HK-2 (cell line): ENCODE data around the gene HLX.

Experiments
- DNase-seq: peaks from one replicate; pipeline ENCODE4 v3.0.0-alpha.2; 2018; ENCODE audit not compliant: unreplicated experiment

Gene HLX

DNA sequence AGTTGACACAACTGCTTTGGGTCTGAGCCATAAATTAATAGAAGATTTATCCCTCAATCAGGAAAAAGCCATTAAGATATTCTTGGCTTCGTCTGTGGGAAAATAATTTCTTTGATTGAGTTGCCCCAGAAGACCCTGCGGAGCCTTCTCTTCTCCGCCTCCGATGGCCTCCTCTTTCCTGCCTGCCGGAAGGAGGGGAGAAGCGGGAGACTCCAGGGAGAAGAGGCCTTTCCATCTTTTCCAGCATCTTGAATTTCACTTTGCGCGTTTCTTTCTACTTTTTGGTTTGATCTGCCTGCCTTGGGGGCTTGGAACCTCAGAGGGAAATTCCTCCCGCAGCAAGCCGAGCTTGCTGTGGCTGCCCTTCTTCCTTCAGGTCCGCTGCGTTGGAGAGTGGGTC, 16.8 kb downstream of the HLX start:
- no peak for DNase-seq

DNA sequence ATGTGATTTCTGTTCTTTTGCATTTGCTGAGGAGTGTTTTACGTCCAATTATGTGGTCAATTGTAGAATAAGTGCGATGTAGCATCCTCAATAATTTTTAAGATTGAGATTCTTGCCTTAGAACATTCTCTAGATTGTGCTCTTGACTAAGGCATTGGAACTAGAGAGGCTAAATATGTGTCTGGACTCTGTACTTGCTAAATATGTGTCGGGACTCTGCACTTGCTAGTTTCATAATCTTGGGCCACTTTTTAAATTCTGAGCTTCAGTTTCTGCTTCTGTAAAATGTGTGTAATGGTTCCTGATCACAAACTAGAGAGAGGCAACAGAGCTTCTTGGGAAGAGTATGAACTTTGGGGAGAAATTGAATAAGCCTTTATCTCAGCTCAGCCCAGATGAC, 21.6 kb downstream of the HLX start:
- no peak for DNase-seq

DNA sequence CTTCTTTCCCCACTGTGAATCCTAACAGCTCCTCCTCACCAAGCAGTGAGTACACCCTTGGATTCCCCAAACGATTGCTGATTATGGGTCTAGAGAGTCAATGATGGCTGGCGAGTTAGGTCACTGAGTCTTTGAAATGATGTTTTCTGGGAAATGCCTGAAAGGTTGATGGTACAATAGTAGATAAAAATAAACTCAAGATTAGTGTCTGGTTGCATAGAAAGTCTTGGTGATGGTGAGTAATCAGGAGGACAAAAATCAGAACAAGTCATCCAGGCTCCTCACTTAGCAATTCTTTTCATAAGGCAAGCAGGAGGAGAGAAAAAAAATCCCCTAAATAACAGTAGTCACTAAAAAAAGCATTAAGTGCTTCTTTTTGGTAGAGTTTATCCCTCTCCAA, 22.6 kb downstream of the HLX start:
- no peak for DNase-seq

DNA sequence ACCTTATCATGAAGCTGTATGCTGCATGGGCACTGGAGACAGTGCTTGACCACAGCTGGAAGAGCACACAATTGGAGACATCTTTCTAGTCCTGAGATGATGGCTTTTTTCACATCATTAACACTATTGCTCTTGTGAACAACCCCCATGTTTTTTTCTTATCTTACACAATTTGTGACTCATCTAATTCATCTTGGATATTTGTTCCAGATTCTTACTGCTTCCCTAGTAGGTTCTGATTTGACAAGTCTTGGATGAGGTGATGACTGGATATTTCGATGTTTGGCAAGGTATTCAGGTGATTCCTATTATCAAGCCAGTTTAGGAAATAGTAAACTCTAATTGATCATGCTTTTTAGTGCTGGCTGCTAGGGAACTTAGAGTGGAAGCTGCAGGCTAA, 23.7 kb downstream of the HLX start:
- no peak for DNase-seq

DNA sequence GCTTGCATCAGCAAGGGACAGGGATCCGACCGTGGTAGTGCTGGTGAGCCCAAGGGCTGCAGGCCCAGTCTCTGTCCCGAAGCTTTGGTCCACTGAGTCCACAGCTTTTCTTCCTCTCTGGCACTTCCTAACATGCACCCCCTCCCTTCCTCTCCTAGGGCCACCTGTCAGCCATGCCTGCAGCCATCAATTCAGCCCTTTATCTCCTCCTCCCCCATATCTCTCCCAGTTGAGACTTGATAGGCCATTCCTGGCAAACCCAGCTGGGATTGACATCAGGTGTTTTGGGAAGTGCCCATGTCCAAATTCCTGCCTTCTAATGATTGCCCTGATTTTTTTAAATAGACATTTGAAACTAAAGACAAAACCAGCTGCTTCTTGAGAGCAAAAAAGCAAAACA, 25.6 kb downstream of the HLX start:
- DNase-seq, result no peak

DNA sequence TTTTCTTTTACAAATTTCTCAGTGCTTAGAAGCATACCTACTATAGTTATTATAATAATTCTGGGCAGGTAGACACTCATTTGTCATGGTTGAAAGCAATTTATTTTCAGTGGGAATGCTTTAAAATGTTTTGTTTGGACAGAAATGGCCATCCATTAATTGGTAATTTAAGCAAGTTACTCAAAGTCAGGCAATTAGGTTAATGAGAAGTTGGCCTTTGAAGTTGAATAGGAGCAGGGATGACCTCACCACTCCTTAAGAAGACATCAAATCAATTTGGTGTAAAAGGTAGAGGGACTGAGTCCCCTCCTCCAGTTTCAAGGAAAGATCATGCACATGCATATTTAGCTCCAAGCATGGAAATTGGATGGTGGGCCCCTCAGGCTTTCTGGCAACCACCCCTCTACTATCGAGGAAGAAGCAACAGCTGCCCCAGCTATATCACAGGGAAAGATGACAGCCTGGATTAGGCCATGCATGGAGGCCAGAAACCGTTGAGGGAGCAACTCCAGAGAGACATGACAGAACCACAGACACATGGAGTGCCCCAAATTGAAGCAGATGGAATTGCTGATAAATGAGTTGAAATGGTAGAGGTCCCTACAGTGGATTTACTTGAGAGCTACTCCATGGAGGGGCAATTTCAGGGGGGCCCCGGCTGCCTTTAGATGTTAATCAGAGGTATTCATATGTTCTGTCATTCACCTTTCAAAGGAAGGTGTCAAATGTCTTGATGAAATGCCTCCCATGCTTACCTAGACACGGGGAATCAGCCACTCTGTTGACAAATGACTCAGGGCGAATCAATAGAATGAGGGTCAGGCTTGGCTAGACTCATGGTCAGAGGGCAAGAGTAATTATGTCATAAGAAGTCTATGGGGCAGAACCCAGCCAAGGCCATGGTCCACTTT, 26.7 kb downstream of the HLX start:
- DNase-seq, result no peak

DNA sequence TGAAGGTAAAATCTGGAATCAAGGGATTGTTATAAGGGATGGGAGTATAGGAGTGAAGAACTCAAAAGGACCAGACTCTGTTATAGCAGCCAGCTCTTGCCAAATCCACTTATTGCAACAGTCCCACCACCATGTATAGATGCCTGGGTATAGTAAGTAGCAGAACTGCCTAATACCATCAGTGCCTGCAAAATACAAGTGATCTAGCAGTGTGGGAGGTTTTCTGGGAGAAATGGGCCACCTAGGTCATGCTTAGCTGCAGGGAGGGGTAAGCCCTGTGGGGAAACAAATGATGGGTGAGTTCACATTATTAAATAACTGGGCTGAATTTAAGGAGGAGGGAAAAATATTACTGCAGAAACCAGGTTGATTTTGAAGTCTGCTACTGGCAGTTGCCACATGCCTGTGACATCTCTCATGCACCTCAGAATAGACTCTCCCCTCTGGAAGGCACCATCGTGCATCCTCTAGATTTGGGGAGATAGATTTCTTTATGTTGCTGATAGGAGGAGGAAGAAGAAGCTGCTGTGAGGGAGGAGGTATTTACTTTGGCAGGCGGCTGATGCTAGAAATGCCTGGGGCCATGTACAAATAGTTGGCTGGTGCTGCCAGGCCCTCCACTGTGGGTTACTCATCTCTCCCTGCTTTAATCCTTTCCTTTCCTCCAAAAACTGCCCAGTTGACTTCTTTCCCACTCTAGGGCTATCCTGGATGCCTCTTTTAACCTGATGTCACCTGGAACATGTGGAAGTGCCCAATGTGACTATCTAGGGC, 27.5 kb downstream of the HLX start:
- no peak for DNase-seq

DNA sequence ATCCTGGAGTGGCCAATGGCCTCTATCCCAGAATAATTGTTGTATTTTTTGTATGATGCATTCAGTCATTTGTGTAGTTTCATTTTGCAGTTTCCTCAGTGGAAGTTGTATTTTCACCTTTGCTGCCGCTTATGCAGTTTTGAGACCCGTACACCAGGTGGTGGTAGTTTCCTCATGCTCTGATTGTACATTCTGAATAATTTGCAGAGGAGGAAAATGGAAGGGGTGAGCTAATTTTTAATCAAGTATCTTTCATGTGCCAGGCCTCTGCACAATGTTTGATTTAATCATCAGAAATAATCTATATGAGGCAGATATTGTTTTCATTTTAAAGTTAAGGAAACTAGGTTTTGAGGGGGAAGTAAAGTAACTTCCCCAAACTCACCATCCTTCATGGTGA, 29.5 kb downstream of the HLX start:
- no peak for DNase-seq

DNA sequence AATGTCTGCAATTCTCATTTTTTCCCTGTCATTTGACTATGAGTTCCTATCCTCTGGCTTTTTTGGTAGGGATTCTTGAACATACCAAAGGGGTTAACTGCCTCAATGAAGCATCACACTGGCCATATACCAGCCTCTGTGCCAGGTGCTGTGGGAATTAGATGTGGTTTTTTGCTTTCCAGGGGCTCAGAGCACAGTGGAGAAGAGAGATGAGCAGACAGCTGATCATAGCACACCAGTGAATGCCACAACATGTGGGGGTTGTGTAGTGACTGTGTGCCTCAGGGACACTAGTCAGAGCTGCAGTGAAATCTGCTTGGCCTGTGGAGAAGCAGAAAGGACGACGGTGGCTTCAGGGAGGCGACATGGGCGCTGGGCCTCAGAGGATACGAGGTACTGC, 30.8 kb downstream of the HLX start:
- no peak for DNase-seq

DNA sequence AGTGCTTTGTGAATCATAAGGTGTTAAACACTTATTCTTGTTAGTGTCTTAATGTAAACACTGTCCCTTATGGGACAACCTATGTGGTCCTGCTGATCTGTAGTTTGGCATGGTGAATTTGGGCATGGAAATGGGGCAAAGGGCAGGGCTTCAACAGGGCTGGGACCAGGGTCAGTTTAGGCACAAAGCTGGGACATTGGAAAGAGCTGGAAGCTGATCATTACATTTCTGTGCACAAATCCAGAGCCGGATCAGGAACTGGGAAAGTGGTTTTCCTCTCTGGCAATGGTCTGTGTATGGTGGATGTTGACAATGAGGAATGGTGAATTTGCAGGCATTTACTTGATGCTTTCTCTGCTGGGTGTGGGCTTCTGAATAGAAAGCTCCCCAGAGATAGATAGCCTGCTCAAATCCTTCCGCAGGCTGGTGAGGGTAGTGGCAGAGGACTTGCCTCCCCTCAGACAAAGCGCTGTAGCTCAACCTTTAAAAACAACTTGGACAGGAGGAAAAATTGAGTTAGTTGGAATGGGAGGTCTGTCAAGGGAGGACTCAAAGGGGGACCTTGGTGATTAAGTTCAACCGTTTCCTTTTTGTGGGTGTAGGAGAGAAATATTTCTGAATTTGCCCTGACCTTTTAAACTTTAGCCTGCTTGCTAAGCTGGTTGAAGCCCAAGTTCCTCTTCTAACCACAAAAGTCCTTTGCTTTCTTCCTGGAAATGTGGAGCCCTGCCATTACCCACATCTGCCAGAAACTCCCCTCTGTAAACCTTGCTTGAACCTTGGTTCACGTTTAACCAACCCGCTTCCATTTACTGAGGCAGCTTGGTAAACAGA, 35.3 kb downstream of the HLX start:
- no peak for DNase-seq

DNA sequence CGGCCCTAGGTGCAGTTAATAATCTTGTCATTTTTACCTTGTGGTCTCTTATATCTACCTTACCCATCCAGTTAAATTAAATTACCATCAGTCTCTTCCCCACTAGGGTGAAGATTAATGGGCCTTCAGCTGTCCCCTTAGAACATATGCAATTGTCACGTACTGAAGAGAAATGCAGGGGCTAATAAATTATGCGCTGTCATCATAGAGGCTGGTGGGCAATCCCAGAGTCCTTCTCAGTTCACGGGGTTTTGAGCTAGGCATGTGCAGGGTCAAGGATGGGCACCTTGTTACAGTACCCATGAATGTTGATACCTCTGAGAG, 35.8 kb downstream of the HLX start:
- DNase-seq, result no peak

DNA sequence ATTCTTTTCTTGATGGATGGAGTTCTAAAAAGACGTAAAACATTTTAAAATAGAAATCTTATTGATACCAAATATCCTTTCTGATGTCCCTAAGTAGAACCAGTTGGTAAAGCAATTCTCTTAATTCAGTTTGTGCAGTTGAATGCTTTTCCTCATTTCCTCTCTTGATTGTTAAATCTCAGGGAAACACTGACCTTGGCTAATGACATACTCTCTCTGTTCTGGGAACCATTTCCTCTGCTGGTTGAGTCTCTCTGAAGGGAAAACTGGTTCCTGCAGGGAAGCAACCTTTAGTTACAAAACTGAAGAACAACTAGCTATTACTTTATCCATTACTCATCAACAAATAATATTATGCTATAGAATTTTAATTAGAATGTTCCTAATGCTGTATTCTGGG, 36.7 kb downstream of the HLX start:
- DNase-seq, result no peak

DNA sequence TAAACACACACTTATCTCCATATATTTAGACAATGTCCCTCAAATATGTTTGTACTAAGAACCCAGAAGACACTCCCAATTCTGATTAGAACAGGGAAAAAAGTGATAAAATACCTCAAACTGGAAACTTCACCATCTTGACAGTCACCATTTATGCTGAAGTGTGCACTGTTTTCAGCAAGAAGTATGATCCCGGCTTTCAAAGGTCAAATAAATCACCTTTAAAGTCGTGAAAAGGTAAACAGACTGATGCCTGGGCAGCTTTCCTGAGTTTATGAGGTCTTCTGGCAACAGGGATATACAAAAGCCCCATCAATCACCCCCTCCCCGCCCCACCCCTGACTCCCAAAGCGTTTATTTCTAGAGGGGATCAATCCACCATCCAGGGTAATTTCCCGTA, 37.9 kb downstream of the HLX start:
- no peak for DNase-seq

DNA sequence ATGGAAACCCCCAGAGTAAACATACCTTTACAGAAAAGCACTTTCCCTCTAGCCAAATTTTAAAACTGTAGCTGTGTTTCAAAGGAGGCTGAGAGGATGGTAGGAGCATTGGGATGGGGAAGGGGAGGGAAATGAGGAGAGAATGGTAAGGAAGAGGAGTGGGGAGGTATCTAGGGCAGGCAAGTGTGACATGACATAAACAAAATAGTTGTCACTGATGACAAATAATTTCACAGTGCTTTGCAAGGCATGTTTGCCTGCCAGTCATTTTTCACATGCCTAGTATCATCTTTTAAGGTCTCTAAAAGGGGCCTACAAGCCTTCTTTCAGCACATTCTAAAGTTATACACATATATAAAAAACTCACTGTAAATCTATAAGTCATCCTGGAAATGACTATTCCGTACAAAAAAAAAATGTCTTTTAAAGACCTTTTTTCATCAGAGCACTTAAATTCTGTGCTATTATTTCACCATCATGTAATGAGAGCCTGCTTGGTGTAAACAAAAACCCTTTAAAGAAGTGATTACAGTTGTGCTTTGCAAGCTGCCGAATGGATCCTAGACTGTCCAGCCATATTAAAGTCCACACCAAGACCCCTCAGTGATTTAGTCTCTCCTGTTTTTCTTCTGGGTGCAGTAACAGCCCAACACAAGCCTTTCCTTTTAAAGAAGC, 38.4 kb downstream of the HLX start:
- no peak for DNase-seq

DNA sequence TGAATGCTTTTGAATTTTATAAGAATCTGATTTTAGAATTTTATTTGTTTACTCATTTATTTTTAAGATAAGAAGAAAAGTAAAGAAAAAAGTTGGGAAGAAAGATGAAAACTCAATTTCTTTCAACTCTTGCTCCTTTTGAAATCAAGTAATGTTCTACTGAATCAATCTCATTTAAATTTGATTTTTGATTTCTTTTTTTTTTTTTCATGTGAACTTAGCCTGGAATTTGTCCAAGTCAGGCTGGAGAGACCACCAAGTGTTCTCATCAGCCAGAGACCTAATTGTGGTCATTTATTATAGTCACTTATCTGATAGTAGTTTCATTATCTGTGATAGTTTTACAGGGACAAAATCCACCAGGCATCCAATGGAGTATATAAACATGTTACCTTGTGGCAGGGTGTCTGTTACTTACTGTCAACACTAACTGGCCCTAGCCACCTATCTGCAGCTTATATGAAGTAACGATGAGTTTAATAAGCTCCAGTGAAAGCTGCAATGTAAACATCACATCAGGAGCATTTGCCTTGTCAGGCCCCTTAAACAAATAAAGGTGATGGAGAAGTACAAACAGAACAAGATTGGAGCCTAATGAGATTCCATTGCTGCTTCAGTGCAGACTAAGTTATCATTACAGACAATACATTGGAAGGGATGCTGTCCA, 39.2 kb downstream of the HLX start:
- no peak for DNase-seq

DNA sequence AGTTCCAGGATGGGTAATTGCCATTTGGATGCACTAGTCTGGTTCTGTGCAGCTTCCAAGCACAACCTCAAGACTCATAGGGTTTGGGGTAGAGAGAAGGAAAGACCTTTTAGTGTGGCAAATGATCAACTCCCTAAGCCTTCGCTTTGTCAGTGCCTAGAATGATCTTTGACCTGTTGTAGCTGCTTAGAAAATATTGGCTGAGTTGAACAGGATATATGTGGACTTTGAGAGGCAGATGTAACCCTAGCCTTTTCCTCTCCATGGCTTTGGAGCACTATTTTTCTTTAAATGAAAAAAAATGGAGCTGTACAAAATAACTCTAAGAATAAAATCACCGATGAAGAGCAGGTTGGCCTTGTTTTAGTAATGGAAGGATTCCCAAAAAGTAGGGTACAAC, 41.7 kb downstream of the HLX start:
- DNase-seq, result no peak

DNA sequence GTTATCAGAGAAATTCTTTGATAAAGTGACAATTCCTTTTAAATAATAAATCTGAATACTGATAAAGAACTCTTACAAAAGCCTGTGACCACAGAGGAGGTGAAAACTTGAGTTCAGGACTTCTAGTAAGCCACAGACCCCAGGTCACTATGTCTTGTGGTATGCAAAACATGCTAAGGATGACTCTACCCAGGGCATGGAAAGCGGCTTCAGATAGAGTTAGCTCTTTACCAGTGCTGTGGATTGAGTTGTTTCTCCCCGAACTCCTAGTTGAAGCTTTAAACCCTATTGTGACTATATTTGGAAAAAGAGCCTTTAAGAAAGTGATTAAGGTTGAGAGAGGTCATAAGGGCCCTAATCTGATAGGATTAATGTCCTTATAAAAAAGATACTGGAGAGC, 42.3 kb downstream of the HLX start:
- DNase-seq, result no peak

DNA sequence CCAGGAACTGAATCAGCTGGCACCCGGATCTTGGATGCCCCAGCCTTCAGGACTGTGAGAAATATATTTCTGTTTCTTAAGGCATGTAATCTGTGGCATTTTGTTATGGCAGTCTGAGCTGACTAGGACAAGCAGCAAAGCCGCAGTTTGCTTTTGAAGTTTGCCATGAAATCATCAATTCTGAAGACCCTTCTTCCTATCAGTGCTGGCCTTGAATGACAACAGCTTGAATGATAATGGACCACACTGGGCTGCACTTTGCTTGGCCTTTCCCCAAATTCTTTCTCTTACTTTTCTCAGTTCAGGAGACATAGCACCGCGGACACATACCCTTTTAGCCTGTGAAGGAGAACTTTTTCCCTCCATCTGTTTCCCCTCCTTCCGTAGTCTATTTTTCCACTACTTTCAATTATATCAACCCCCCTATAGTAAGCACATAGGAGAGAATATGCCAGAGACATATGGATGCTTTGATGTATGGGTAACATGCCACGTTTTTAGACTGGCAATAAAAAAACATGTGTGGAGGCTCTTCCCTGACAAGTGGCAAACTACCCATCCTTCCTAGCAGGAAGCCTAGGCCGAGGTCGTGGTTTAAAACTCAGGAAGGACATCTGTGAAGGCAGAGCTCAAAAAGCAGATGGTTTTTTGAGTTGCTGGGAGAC, 42.9 kb downstream of the HLX start:
- no peak for DNase-seq

DNA sequence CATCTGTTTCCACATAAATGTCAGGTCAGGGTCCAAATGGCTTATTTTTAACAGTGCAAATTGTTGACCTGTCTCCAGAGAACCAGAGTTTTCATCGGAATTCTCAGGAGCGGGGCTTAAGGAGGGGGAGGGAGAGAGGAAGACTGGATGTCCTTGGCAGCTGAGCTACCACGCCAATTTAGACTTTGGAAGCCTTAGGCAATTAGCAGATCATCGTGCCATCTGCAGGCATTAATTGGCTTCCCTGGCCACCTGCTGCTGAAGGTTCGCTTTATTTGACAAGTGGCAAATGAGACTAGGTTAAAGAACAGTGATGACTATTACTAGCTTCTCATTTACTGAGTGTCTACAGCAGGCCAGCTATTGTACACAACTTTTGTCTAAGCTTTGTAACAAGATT, 43.7 kb downstream of the HLX start:
- DNase-seq, result no peak

DNA sequence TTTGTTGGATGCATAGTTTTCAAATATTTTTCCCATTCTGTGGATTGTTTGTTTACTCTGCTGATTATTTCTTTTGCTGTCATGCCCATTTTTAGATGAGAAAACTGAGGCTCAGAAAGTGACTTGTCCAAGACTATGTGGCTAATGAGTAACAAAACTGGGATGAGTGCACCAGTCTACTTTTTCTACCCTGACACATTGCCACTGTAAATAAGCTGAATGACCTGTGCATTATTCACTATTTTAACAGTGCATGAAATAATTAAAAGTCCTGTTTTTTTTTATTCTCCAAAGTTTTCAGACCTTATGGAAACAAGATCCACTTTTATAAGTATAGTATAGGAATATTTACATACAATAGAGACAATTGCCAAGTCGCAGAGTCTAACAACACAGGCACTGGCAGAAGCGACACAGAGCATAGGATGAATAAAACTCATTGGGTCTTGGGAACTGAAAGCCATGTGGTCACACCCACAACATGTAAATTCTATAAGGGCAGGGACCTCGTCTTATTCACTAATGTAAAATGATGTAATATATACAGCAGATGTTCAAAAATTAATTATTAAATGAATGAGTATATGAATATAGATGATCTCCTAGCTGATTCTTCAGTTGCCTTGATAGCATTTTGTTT, 45.2 kb downstream of the HLX start:
- DNase-seq, result no peak
